ENCODE measurements around the gene FGF14.
A peak's percentile ranks its signal among the peaks of the same experiment; 100 is the strongest.
"Not testable (repeated sequence)": the region's sequence is repeated elsewhere in the genome, so short reads cannot be mapped to it uniquely, and the experiment has no call there.

FGF14 gene

DNA sequence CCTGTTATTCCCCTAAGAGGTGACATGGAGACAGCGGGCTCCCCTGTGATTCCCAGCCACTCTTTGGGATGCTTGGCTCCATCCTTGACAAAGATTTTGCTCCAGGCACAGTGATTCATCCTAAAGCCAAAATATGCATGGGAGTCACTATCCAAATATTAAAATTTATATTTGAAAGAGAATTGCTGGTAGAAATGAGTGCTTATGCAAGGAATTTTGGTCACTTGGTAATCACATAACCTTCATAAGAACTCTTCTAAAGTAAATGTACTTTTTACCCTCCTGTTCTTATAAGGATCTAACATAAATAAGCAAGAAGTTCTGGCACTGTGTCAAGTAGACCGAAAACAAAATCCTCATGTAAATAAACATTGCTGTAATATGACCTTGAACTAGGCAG is 563.5 kb downstream of the FGF14 start:
- DNase-seq = no peak

DNA sequence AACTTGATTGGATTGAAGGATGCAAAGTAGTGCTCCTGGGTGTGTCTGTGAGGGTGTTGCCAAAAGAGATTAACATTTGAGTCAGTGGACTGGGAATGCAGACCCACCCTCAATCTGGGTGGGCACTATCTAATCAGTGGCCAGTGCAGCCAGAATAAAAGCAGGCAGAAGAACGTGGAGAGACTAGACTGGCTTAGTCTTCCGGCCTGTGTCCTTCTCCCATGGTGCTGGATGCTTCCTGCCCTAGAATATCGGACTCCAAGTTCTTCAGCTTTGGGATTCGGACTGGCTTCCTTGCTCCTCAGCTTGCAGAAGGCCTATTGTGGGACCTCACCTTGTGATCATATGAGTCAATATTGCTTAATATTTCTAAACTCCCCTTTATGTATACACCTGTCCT is 564.1 kb downstream of the FGF14 start:
- not testable (repeated sequence) for DNase-seq

DNA sequence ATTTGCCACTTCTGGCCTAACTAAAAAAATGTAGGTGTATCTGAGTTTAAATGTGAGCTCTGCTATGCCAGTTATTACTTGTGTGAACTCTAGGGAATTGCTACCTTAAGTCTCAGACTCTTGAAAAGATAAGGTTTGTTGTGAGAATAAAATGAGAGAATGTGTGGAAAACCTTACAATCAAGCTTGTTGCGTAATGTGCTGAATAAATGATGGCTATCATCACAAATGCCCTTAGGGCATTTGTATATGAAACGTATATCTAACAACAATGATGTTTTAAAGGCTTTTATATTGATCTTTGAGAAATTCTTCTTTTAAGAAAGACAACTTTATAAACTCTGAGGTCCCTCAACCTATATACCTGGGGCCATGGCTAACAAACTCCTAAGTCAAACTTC is 564.6 kb downstream of the FGF14 start:
- DNase-seq = no peak

GRCh38 chr13:101835920-101836319 is 565.9 kb downstream of the FGF14 start:
- no peak for DNase-seq

- DNase-seq = no peak
Observed at GRCh38 chr13:101833671-101834070, 568.2 kb downstream of the FGF14 start.

DNA sequence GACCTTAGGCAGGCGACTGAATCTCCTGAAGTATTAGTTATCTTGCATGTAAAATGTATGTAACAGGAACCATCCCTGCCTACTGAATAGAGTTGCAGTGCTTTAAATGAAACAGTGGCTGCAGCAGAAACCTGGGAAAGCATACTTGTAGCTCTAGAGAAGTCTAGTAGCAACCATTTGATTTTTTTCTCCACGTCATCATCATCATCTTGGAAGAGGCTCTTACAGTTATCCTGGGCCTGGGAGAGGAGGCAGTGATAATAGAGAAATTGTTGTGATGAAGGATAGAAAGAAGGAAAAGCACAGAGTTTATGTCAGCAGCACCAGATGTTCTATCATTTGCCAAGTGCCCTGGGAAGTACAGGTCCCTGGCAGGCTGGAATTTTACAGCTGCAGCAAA is 571.8 kb downstream of the FGF14 start:
- no peak for DNase-seq

DNA sequence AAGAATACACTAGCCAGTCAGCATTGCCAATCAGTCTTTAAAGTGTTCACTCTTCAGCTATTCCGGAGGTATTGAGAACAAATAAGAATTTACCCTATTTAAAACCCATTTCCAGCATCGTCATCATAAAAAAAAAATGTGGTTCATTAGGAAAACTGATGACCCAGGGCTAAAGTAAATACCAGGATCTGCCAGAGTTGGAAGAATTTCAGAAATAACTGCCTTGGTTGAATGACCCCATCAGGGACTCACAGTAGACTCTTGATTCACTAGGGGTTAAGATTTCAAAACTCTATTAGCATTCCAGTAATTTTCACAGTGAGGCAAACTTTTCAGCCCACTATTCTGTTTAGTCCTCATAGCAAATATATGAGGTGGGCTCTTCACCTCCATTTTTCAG is 572.4 kb downstream of the FGF14 start:
- DNase-seq = no peak

GRCh38 chr13:101828119-101828518 is 573.7 kb downstream of the FGF14 start:
- no peak for DNase-seq

DNA sequence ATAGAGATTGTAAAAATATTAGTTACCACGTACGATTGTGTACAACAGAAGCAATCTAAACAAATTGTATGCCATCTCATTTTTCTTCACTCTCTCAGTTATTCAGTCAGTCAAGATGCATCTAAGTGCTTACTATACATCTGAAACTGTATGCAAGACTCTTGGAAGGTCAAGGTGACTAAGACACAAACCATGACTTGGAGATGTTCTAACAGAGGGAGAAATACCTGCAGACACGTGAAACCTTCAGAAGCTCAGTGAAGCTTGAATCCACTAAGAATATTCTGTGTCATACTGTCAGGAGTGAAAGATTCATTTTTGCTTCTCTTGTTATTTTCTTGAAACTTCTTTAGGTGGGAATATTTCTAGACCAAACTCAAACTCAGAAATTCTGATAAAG is 584.0 kb downstream of the FGF14 start:
- DNase-seq = no peak

- DNase-seq = no peak
Observed at GRCh38 chr13:101811881-101812280, 590.0 kb downstream of the FGF14 start.

DNA sequence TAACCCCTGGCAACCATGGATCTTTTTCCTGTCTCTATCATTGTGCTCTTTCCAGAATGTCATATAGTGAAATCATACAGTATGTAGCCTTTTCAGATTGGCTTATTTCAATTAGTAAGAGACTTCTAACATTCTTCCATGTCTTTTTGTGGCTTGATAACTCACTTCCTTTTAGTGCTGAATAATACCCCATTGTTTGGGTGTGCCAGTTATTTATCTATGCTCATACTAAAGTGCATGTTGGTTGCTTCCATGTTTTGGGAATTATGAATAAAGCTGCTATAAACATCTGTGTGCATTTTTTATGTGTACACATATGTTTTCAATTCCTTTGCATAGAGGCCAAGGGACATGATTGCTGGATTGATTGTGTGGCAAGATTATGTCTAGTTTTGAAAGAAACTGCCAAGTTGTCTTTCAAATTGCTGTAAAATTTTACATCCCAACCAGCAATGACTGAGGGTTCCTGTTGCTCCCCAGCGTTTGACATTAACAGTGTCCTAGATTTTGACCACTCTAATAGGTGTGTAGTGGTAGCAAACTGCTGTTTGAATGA is 590.5 kb downstream of the FGF14 start:
- no peak for DNase-seq

DNA sequence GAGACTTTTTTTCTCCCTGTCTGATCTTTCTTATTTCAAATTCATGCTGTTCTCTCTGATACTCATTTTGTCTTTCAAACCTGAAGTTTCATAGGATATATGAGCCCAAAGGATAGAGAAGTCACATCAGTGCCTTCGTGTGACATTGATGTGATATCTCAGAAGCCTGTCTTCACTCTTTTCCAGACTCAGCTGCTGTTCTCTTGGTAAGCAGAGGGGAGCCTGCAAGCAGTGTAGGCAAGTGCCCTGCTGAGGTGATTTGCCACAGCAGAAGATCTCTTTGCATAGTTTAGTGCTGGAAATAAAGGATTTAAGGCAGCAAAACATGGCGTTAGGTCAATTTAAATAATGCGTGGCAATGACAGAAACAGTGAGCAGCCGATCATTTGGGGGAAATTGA is 602.7 kb downstream of the FGF14 start:
- no peak for DNase-seq

- DNase-seq = no peak
Observed at GRCh38 chr13:101798437-101798836, 603.4 kb downstream of the FGF14 start.

DNA sequence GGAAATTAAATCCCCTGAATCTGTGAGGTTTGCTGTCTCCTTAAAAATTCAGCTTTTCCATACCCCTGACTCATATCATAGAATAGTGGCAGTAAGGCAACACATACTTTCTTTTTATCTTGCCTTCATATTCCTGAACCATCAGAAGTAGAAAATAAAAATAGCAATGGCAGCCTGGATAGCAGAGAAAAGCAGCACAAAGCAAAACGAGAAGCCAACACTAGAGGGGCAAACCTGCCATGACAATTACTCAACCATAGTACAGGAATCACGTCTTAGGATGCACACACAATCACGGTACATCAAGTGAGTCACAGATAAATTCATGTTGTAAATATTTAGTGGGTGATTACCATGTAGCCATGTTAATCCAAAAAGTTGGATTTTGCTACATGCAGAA is 606.4 kb downstream of the FGF14 start:
- DNase-seq = no peak

- DNase-seq = no peak
Observed at GRCh38 chr13:101795025-101795424, 606.8 kb downstream of the FGF14 start.

- no peak for DNase-seq
Observed at GRCh38 chr13:101792189-101792588, 609.7 kb downstream of the FGF14 start.

- peak; percentile 74 for DNase-seq
Observed at GRCh38 chr13:101785858-101786257, 616.0 kb downstream of the FGF14 start.

- DNase-seq = no peak
Observed at GRCh38 chr13:101784313-101784712, 617.5 kb downstream of the FGF14 start.

DNA sequence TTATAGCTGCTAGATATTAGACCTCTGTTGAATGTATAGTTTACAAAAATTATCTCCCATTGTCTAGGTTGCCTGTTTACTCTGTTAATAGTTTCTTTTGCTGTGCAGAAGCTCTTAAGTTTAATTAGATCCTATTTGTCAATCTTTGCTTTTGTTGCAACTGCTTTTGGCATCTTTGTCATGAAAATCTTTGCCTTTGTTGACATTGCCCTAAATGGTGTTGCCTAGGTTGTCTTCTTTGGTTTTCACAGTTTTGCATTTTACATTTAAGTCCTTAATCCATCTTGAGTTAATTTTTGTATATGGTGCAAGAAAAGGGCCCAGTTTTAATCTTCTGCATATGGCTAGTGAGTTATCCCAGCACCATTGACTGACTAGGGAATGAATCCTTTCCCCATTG is 618.3 kb downstream of the FGF14 start:
- DNase-seq = no peak

DNA sequence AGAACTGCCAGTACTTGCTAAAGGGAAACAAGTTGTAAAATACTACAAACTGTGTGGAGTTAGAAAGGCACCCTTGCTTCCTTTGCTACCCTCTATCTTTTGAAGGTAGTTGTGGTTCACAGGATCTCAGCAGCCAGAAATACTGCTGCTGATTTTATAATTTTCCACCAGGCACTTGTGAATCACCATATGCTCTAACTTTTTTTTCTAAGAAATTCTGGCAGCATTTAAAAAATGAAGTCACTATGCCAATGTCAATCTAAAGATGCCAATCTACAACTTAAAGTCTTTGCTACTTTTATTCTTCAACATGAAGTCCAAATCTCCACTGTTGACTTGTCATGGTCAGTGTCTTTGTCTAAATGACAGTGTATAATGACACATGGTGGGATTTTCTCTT is 621.6 kb downstream of the FGF14 start:
- DNase-seq = no peak

DNA sequence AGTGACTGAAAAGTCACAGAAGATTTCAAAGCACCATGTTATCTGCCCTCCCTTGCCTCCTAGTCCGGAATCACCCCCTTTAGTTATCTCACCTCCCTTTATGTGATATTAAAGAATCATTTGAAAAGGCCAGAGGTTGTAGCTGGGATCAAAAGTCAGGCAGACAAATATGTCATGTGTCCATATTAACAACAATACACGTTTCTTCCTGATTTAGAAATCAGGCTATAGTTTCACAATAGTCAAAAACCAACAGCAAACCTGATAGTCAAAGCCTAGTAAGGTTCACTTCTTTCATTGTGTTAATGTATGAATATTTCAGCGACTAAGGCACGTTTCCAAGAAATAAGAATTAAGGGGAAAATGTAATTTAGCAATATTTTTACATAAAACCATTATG is 622.7 kb downstream of the FGF14 start:
- no peak for DNase-seq

GRCh38 chr13:101775267-101775666 is 626.6 kb downstream of the FGF14 start:
- no peak for DNase-seq

- DNase-seq = no peak
Observed at GRCh38 chr13:101774393-101774792, 627.5 kb downstream of the FGF14 start.

GRCh38 chr13:101773062-101773461 is 628.8 kb downstream of the FGF14 start:
- no peak for DNase-seq

DNA sequence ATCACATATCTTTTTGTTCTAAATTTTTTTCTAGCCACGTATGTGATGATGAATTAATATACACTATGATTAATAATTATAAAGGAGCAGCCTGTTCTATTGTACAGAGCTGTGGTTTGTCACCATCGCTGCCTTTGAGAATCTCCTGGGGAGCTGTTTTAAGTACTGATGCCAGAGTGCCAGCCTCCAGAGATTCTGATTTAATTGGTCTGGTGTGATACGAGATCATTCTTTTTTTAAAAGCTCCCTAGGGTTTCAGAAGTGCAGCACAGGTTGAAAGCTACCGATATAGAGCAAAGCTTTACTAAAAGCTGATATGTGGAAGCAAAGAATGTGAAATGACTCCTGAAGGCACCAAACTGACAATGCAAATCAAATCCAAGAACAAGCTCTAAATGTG is 634.7 kb downstream of the FGF14 start:
- no peak for DNase-seq

DNA sequence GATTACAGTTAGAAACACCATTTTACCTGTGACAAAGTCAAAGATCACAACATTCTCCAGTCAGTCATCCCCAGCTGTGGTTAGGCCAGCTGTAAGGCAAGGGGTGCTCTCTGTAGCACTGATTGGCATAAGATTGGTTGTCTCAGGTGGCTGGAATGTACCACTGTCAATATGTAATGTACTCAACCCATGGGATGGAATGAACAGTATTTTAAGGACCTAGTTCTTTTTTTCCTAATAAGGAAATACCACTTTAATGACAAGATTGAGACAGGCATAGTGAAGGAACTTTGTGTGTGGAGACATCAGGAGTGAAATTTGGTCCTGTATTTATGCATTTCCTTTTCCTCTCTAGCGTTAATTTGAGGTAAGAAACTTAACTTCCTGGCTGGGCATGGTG is 638.7 kb downstream of the FGF14 start:
- DNase-seq = no peak
